ENCODE data around the gene CLHC1.
"Not testable (repeated sequence)": the region's sequence is repeated elsewhere in the genome, so short reads cannot be mapped to it uniquely, and the experiment has no call there.

The CLHC1 gene

GRCh38 chr2:55252832-55253231, 20.7 kb upstream of the CLHC1 start:
- Histone ChIP-seq H3K18ac (ENCODE audit: low read length) (no peak overlapping the region), H3K4me1 (ENCODE audit: control insufficient read depth, low read depth, low read length) (no peaks in the 10 kb centered on the region), H2BK120ac (ENCODE audit: low read depth, low read length) (no peak overlapping the region), H3K27ac (ENCODE audit: low read depth, low read length) (no peak overlapping the region), H3K56ac (ENCODE audit: low read length) (no peak overlapping the region), H2BK5ac (ENCODE audit: low read length) (no peak overlapping the region), H3K27me3 (ENCODE audit: insufficient read depth, low read length, poor library complexity) (no peaks in the 10 kb centered on the region), H3K4me3 (ENCODE audit: low read length) (no peak overlapping the region), H3K23ac (ENCODE audit: low read length) (no peak overlapping the region), H3K4ac (ENCODE audit: low read depth, low read length) (no peak overlapping the region), H4K8ac (ENCODE audit: low read depth, low read length) (no peak overlapping the region), H3K36me3 (ENCODE audit: control insufficient read depth, insufficient read depth, low read length) (peaks cover 2% of the 10 kb centered on the region), H3K79me1 (ENCODE audit: low read length) (no peaks in the 10 kb centered on the region), H2BK15ac (replicated peaks; ENCODE audit: low read depth) (no peak overlapping the region), H4K5ac (ENCODE audit: low read length) (no peak overlapping the region), H2AK5ac (ENCODE audit: low read length) (no peak overlapping the region), H3K4me2 (ENCODE audit: low read length) (no peak overlapping the region), H3K79me2 (ENCODE audit: control insufficient read depth, insufficient read depth, low read length) (no peaks in the 10 kb centered on the region), H3K9ac (ENCODE audit: low read length) (no peak overlapping the region)
- no CpG with 5 or more reads among the region's 3 CpGs for WGBS (ENCODE audit: extremely low coverage, insufficient coverage, low lambda C conversion rate)
- DNase-seq: no peak

- Histone ChIP-seq H2BK5ac (ENCODE audit: low read length) (no peak overlapping the region), H3K23ac (ENCODE audit: low read length) (no peak overlapping the region), H2BK120ac (ENCODE audit: low read depth, low read length) (no peak overlapping the region), H3K4me3 (ENCODE audit: low read length) (no peak overlapping the region), H3K79me1 (ENCODE audit: low read length) (no peaks in the 10 kb centered on the region), H2BK15ac (replicated peaks; ENCODE audit: low read depth) (no peak overlapping the region), H4K5ac (ENCODE audit: low read length) (no peak overlapping the region), H3K18ac (ENCODE audit: low read length) (no peak overlapping the region), H3K27me3 (ENCODE audit: insufficient read depth, low read length, poor library complexity) (no peaks in the 10 kb centered on the region), H3K4me2 (ENCODE audit: low read length) (no peak overlapping the region), H2AK5ac (ENCODE audit: low read length) (no peak overlapping the region), H3K9ac (ENCODE audit: low read length) (no peak overlapping the region), H3K27ac (ENCODE audit: low read depth, low read length) (no peak overlapping the region), H3K56ac (ENCODE audit: low read length) (no peak overlapping the region), H3K4ac (ENCODE audit: low read depth, low read length) (no peak overlapping the region), H3K79me2 (ENCODE audit: control insufficient read depth, insufficient read depth, low read length) (no peaks in the 10 kb centered on the region), H3K4me1 (ENCODE audit: control insufficient read depth, low read depth, low read length) (no peaks in the 10 kb centered on the region), H3K36me3 (ENCODE audit: control insufficient read depth, insufficient read depth, low read length) (no peaks in the 10 kb centered on the region), H4K8ac (ENCODE audit: low read depth, low read length) (no peak overlapping the region)
- WGBS (ENCODE audit: extremely low coverage, insufficient coverage, low lambda C conversion rate): no CpG with 5 or more reads among the region's 5 CpGs
- DNase-seq: peak; percentile 86
Measured at GRCh38 chr2:55247025-55247424, 14.9 kb upstream of the CLHC1 start.

GRCh38 chr2:55245411-55245810, 13.3 kb upstream of the CLHC1 start:
- H2BK120ac ChIP-seq (ENCODE audit: low read depth, low read length): no peak overlapping the region
- H3K4me1 ChIP-seq (ENCODE audit: control insufficient read depth, low read depth, low read length): no peaks in the 10 kb centered on the region
- no peak overlapping the region for H4K8ac ChIP-seq (ENCODE audit: low read depth, low read length)
- H3K27ac ChIP-seq (ENCODE audit: low read depth, low read length): no peak overlapping the region
- H3K4me3 ChIP-seq (ENCODE audit: low read length): no peak overlapping the region
- no peak overlapping the region for H3K23ac ChIP-seq (ENCODE audit: low read length)
- no peaks in the 10 kb centered on the region for H3K79me1 ChIP-seq (ENCODE audit: low read length)
- no peak overlapping the region for H3K4ac ChIP-seq (ENCODE audit: low read depth, low read length)
- no peak overlapping the region for H2BK5ac ChIP-seq (ENCODE audit: low read length)
- no peak overlapping the region for H3K18ac ChIP-seq (ENCODE audit: low read length)
- H3K79me2 ChIP-seq (ENCODE audit: control insufficient read depth, insufficient read depth, low read length): no peaks in the 10 kb centered on the region
- H3K36me3 ChIP-seq (ENCODE audit: control insufficient read depth, insufficient read depth, low read length): no peaks in the 10 kb centered on the region
- H2BK15ac ChIP-seq (replicated peaks; ENCODE audit: low read depth): no peak overlapping the region
- DNase-seq: no peak
- no peaks in the 10 kb centered on the region for H3K27me3 ChIP-seq (ENCODE audit: insufficient read depth, low read length, poor library complexity)
- no CpG with 5 or more reads among the region's 5 CpGs for WGBS (ENCODE audit: extremely low coverage, insufficient coverage, low lambda C conversion rate)
- no peak overlapping the region for H3K56ac ChIP-seq (ENCODE audit: low read length)
- no peak overlapping the region for H3K9ac ChIP-seq (ENCODE audit: low read length)
- H4K5ac ChIP-seq (ENCODE audit: low read length): no peak overlapping the region
- no peak overlapping the region for H2AK5ac ChIP-seq (ENCODE audit: low read length)
- H3K4me2 ChIP-seq (ENCODE audit: low read length): no peak overlapping the region

GRCh38 chr2:55242617-55243016, 10.5 kb upstream of the CLHC1 start:
- Histone ChIP-seq H3K4ac (ENCODE audit: low read depth, low read length) (no peak overlapping the region), H3K79me1 (ENCODE audit: low read length) (no peaks in the 10 kb centered on the region), H4K8ac (ENCODE audit: low read depth, low read length) (no peak overlapping the region), H3K4me2 (ENCODE audit: low read length) (no peak overlapping the region), H3K56ac (ENCODE audit: low read length) (no peak overlapping the region), H3K36me3 (ENCODE audit: control insufficient read depth, insufficient read depth, low read length) (no peaks in the 10 kb centered on the region), H3K23ac (ENCODE audit: low read length) (no peak overlapping the region), H2BK120ac (ENCODE audit: low read depth, low read length) (no peak overlapping the region), H2BK5ac (ENCODE audit: low read length) (no peak overlapping the region), H3K27me3 (ENCODE audit: insufficient read depth, low read length, poor library complexity) (no peaks in the 10 kb centered on the region), H3K9ac (ENCODE audit: low read length) (no peak overlapping the region), H3K79me2 (ENCODE audit: control insufficient read depth, insufficient read depth, low read length) (no peaks in the 10 kb centered on the region), H3K27ac (ENCODE audit: low read depth, low read length) (no peak overlapping the region), H3K4me1 (ENCODE audit: control insufficient read depth, low read depth, low read length) (no peaks in the 10 kb centered on the region), H2AK5ac (ENCODE audit: low read length) (no peak overlapping the region), H4K5ac (ENCODE audit: low read length) (no peak overlapping the region), H2BK15ac (replicated peaks; ENCODE audit: low read depth) (no peak overlapping the region), H3K4me3 (ENCODE audit: low read length) (no peak overlapping the region), H3K18ac (ENCODE audit: low read length) (no peak overlapping the region)
- no peak for DNase-seq
- no CpG with 5 or more reads among the region's 1 CpG for WGBS (ENCODE audit: extremely low coverage, insufficient coverage, low lambda C conversion rate)

GRCh38 chr2:55241582-55241981, 9.5 kb upstream of the CLHC1 start:
- no CpG with 5 or more reads among the region's 8 CpGs for WGBS (ENCODE audit: extremely low coverage, insufficient coverage, low lambda C conversion rate)
- H3K79me1 ChIP-seq (ENCODE audit: low read length); H3K18ac ChIP-seq (ENCODE audit: low read length); DNase-seq; H3K56ac ChIP-seq (ENCODE audit: low read length); H2BK120ac ChIP-seq (ENCODE audit: low read depth, low read length); H3K9ac ChIP-seq (ENCODE audit: low read length); H2AK5ac ChIP-seq (ENCODE audit: low read length); H2BK5ac ChIP-seq (ENCODE audit: low read length); H4K5ac ChIP-seq (ENCODE audit: low read length); H4K8ac ChIP-seq (ENCODE audit: low read depth, low read length); H3K79me2 ChIP-seq (ENCODE audit: control insufficient read depth, insufficient read depth, low read length); H3K4me1 ChIP-seq (ENCODE audit: control insufficient read depth, low read depth, low read length); H3K23ac ChIP-seq (ENCODE audit: low read length); H2BK15ac ChIP-seq (replicated peaks; ENCODE audit: low read depth); H3K4ac ChIP-seq (ENCODE audit: low read depth, low read length); H3K36me3 ChIP-seq (ENCODE audit: control insufficient read depth, insufficient read depth, low read length); H3K27me3 ChIP-seq (ENCODE audit: insufficient read depth, low read length, poor library complexity); H3K4me3 ChIP-seq (ENCODE audit: low read length); H3K4me2 ChIP-seq (ENCODE audit: low read length); H3K27ac ChIP-seq (ENCODE audit: low read depth, low read length): not testable (repeated sequence)

- Histone ChIP-seq H3K4me1 (ENCODE audit: control insufficient read depth, low read depth, low read length) (no peaks in the 10 kb centered on the region), H3K23ac (ENCODE audit: low read length) (no peak overlapping the region), H3K27ac (ENCODE audit: low read depth, low read length) (no peak overlapping the region), H3K79me2 (ENCODE audit: control insufficient read depth, insufficient read depth, low read length) (peaks cover 1% of the 10 kb centered on the region), H4K5ac (ENCODE audit: low read length) (no peak overlapping the region), H2BK15ac (replicated peaks; ENCODE audit: low read depth) (no peak overlapping the region), H3K27me3 (ENCODE audit: insufficient read depth, low read length, poor library complexity) (no peaks in the 10 kb centered on the region), H3K56ac (ENCODE audit: low read length) (no peak overlapping the region), H3K9ac (ENCODE audit: low read length) (no peak overlapping the region), H2BK5ac (ENCODE audit: low read length) (no peak overlapping the region), H2BK120ac (ENCODE audit: low read depth, low read length) (no peak overlapping the region), H3K4ac (ENCODE audit: low read depth, low read length) (no peak overlapping the region), H3K79me1 (ENCODE audit: low read length) (peaks cover 1% of the 10 kb centered on the region), H3K36me3 (ENCODE audit: control insufficient read depth, insufficient read depth, low read length) (peaks cover 3% of the 10 kb centered on the region), H4K8ac (ENCODE audit: low read depth, low read length) (no peak overlapping the region), H2AK5ac (ENCODE audit: low read length) (no peak overlapping the region), H3K18ac (ENCODE audit: low read length) (no peak overlapping the region), H3K4me3 (ENCODE audit: low read length) (no peak overlapping the region), H3K4me2 (ENCODE audit: low read length) (no peak overlapping the region)
- no CpG with 5 or more reads among the region's 4 CpGs for WGBS (ENCODE audit: extremely low coverage, insufficient coverage, low lambda C conversion rate)
- no peak for DNase-seq
Measured at GRCh38 chr2:55239656-55240222, 7.6 kb upstream of the CLHC1 start.

All from mesendoderm (in vitro differentiated cells).